H1 (cell line): Measurements from ENCODE around the gene CHMP1B. TPM values are rescaled to one million over a fixed set of nuclear protein-coding genes. Genes with fewer than 3 reads are reported as not detected.

Source experiments
- CTCF ChIA-PET: fragments of 300-600 bp; sonication (Branson Sonifier 250); formaldehyde crosslinking; loops from one replicate; lab custom pipeline; 2021; ENCODE audit not compliant: partially characterized antibody; lab: Charles Lee
- POLR2A ChIA-PET: fragments of 300-600 bp; sonication (Branson Sonifier 250); formaldehyde crosslinking; loops from one replicate; lab custom pipeline; 2021; ENCODE audit warnings: inconsistent platforms; ENCODE audit not compliant: partially characterized antibody; lab: Charles Lee
- DNase-seq, 2 experiments: peaks; one replicate each; pipeline versions ENCODE4 v3.0.0 to v3.0.0-alpha.2; 2010 to 2022; ENCODE audit warnings: low spot score in 2 of 2, low read depth in 1 of 2, mixed read lengths in 1 of 2
- FAIRE-seq: peaks from 2 replicates; lab custom pipeline; 2011; peaks lifted over from hg19 to GRCh38; lab: Jason Lieb, UNC
- H2AFZ ChIP-seq: 2 replicates; pipeline ENCODE4 v1.8.1; 2012; ENCODE audit warnings: low read length, inconsistent platforms
- H2AK5ac ChIP-seq: 2 replicates; pipeline ENCODE4 v1.6.1; 2013; ENCODE audit warnings: low read depth, low read length
- H2BK120ac ChIP-seq: replicated peaks from 2 replicates; pipeline ENCODE3; 2013; ENCODE audit warnings: low read depth, low read length, inconsistent platforms
- H2BK12ac ChIP-seq: 2 replicates; pipeline ENCODE4 v1.6.1; 2013; ENCODE audit warnings: low read depth, low read length
- H2BK15ac ChIP-seq: 2 replicates; pipeline ENCODE4 v1.6.1; 2013; ENCODE audit warnings: low read length
- H2BK20ac ChIP-seq: 2 replicates; pipeline ENCODE4 v1.6.1; 2013; ENCODE audit warnings: low read length
- H2BK5ac ChIP-seq: 2 replicates; pipeline ENCODE4 v1.6.1; 2013; ENCODE audit warnings: low read depth, low read length
- H3K14ac ChIP-seq: 2 replicates; pipeline ENCODE4 v1.6.1; 2013; ENCODE audit warnings: inconsistent platforms; ENCODE audit not compliant: insufficient read length
- H3K18ac ChIP-seq: 2 replicates; pipeline ENCODE4 v1.6.1; 2013; ENCODE audit warnings: low read length; ENCODE audit errors: extremely low read depth
- H3K23ac ChIP-seq: 2 replicates; pipeline ENCODE4 v1.6.1; 2013; ENCODE audit warnings: inconsistent platforms; ENCODE audit not compliant: insufficient read length
- H3K23me2 ChIP-seq: 2 replicates; pipeline ENCODE4 v1.6.1; 2013; ENCODE audit warnings: low read depth, low read length
- H3K27ac ChIP-seq: 2 replicates; pipeline ENCODE4 v1.6.1; 2011; ENCODE audit warnings: low read depth, low read length, inconsistent platforms
- H3K27me3 ChIP-seq, 4 experiments: replicated peaks in 1 of 4; 1 replicate in 1 of 4; 2 replicates in 3 of 4; pipeline versions ENCODE4 v1.6.1 to v1.8.1; 2011 to 2013; ENCODE audit warnings: low read length in 3 of 4, mild to moderate bottlenecking in 3 of 4, inconsistent platforms in 2 of 4, mixed read lengths in 2 of 4, moderate library complexity in 1 of 4; ENCODE audit not compliant: control insufficient read depth in 3 of 4, insufficient read depth in 3 of 4; ENCODE audit errors: extremely low read depth in 1 of 4
- H3K36me3 ChIP-seq, 4 experiments: 2 replicates each; pipeline versions ENCODE4 v1.6.1 to v1.8.1; 2011 to 2013; ENCODE audit warnings: mild to moderate bottlenecking in 4 of 4, low read length in 3 of 4, moderate library complexity in 2 of 4, control low read depth in 1 of 4, inconsistent platforms in 1 of 4; ENCODE audit not compliant: insufficient read depth in 4 of 4, control insufficient read depth in 2 of 4
- H3K4ac ChIP-seq: replicated peaks from 2 replicates; pipeline ENCODE3; 2013; ENCODE audit warnings: low read length, low read depth, mixed read lengths, inconsistent platforms; ENCODE audit not compliant: insufficient read length
- H3K4me1 ChIP-seq, 4 experiments: replicated peaks in 1 of 4; 1 replicate in 1 of 4; 2 replicates in 3 of 4; pipeline versions ENCODE4 v1.6.1 to v1.8.1; 2011 to 2013; ENCODE audit warnings: low read length in 3 of 4, inconsistent platforms in 2 of 4, mixed read lengths in 1 of 4; ENCODE audit not compliant: insufficient read depth in 4 of 4, control insufficient read depth in 3 of 4
- H3K4me2 ChIP-seq, 2 experiments: 2 replicates each; pipeline versions ENCODE4 v1.6.1 to v1.8.1; 2011 to 2013; ENCODE audit warnings: low read depth in 2 of 2, low read length in 2 of 2, control low read depth in 1 of 2, inconsistent platforms in 1 of 2, mild to moderate bottlenecking in 1 of 2; ENCODE audit not compliant: insufficient read depth in 1 of 2
- H3K4me3 ChIP-seq, 4 experiments: fragments of 200-600, 300-600 bp in 1 of 4; sonication (generic), shearing (Covaris generic), sonication (Bioruptor Twin) in 1 of 4; 2 replicates each; pipeline versions ENCODE4 v1.5.1 to v1.8.1; 2011 to 2016; ENCODE audit warnings: low read length in 4 of 4, low read depth in 3 of 4, control low read depth in 2 of 4, inconsistent platforms in 2 of 4, mild to moderate bottlenecking in 2 of 4, mixed read lengths in 1 of 4, moderate library complexity in 1 of 4; ENCODE audit not compliant: insufficient read depth in 2 of 4; ENCODE audit errors: extremely low read depth in 1 of 4
- H3K56ac ChIP-seq: replicated peaks from 2 replicates; pipeline ENCODE3; 2013; ENCODE audit warnings: low read depth, mild to moderate bottlenecking, mixed read lengths, low read length, inconsistent platforms; ENCODE audit not compliant: insufficient read length
- H3K79me1 ChIP-seq: 2 replicates; pipeline ENCODE4 v1.6.1; 2013; ENCODE audit warnings: low read depth, low read length, control low read depth
- H3K79me2 ChIP-seq, 2 experiments: 2 replicates each; pipeline versions ENCODE4 v1.6.1 to v1.8.1; 2012 to 2013; ENCODE audit warnings: low read length in 2 of 2, mild to moderate bottlenecking in 2 of 2, inconsistent platforms in 1 of 2; ENCODE audit not compliant: insufficient read depth in 2 of 2, control insufficient read depth in 1 of 2
- H3K9ac ChIP-seq, 4 experiments: replicated peaks in 1 of 4; 1 replicate in 1 of 4; 2 replicates in 3 of 4; pipeline versions ENCODE4 v1.6.1 to v1.8.1; 2011 to 2013; ENCODE audit warnings: low read depth in 3 of 4, low read length in 3 of 4, control low read depth in 2 of 4, mild to moderate bottlenecking in 2 of 4, moderate library complexity in 2 of 4, inconsistent platforms in 1 of 4; ENCODE audit errors: extremely low read depth in 1 of 4
- H3K9me3 ChIP-seq, 2 experiments: 2 replicates each; pipeline versions ENCODE4 v1.6.1 to v1.8.1; 2012 to 2013; ENCODE audit warnings: mild to moderate bottlenecking in 2 of 2, moderate library complexity in 2 of 2, control low read depth in 1 of 2, inconsistent platforms in 1 of 2, low read depth in 1 of 2, low read length in 1 of 2, mixed read lengths in 1 of 2; ENCODE audit not compliant: insufficient read depth in 2 of 2
- H4K20me1 ChIP-seq, 2 experiments: replicated peaks in 1 of 2; 2 replicates each; pipeline versions ENCODE3 to v1.8.1; 2011 to 2013; ENCODE audit warnings: inconsistent platforms in 2 of 2, low read length in 2 of 2, mild to moderate bottlenecking in 1 of 2; ENCODE audit not compliant: insufficient read depth in 2 of 2, control insufficient read depth in 1 of 2
- H4K5ac ChIP-seq: 2 replicates; pipeline ENCODE4 v1.6.1; 2013; ENCODE audit warnings: low read length, low read depth, mixed read lengths, inconsistent platforms; ENCODE audit not compliant: insufficient read length
- H4K8ac ChIP-seq: 2 replicates; pipeline ENCODE4 v1.8.0; 2013; ENCODE audit warnings: mild to moderate bottlenecking, moderate library complexity, low read length, inconsistent platforms; ENCODE audit not compliant: insufficient read depth; ENCODE audit errors: extremely low read depth
- H4K91ac ChIP-seq: replicated peaks from 2 replicates; pipeline ENCODE3; 2013; ENCODE audit warnings: low read length, mixed read lengths, inconsistent platforms; ENCODE audit not compliant: insufficient read length
- CEBPB ChIP-seq: IDR thresholded peaks from 2 replicates; pipeline ENCODE4 v1.6.1; 2012; ENCODE audit warnings: low read depth, low read length
- CHD2 ChIP-seq: IDR thresholded peaks from 2 replicates; pipeline ENCODE4 v1.6.1; 2012; ENCODE audit warnings: low read length, improper control_type of control experiment
- KDM4A ChIP-seq: IDR thresholded peaks from one replicate; pipeline ENCODE4 v1.7.1; 2012; ENCODE audit warnings: low read depth, mild to moderate bottlenecking, moderate library complexity, low read length, inconsistent platforms; ENCODE audit not compliant: severe bottlenecking
- KDM5A ChIP-seq: fragments of 200-600 bp; IDR thresholded peaks from 2 replicates; pipeline ENCODE4 v1.7.1; 2012; ENCODE audit warnings: mild to moderate bottlenecking, low read length, inconsistent platforms, mixed read lengths
- NRF1 ChIP-seq: IDR thresholded peaks from 2 replicates; pipeline ENCODE4 v1.6.1; 2011; ENCODE audit warnings: mild to moderate bottlenecking, low read depth, low read length, improper control_type of control experiment
- RBBP5 ChIP-seq: IDR thresholded peaks from 2 replicates; pipeline ENCODE4 v1.7.1; 2012; ENCODE audit warnings: low read depth, mild to moderate bottlenecking, inconsistent platforms, low read length, moderate library complexity, borderline replicate concordance
- TEAD4 ChIP-seq: IDR thresholded peaks from 2 replicates; pipeline ENCODE4 v1.6.1; 2012; ENCODE audit warnings: low read depth, low read length, inconsistent platforms, mixed read lengths
- WGBS, 2 experiments: shearing (Covaris generic) in 1 of 2; methylation state at CpG; one replicate each; pipeline versions ENCODE4 v1.1.6 to v1.1.7; 2013 to 2015; ENCODE audit warnings: low lambda C conversion rate in 2 of 2, mixed read lengths in 2 of 2, inconsistent platforms in 1 of 2, low coverage in 1 of 2, missing lambda C conversion rate in 1 of 2; ENCODE audit not compliant: insufficient replicate concordance in 2 of 2, insufficient coverage in 1 of 2, insufficient read length in 1 of 2; ENCODE audit errors: extremely low coverage in 1 of 2, missing lambda C conversion rate in 1 of 2; 5-methylcytosine and 5-hydroxymethylcytosine counted together
- polyA plus RNA-seq, 7 experiments: library from polyadenylated mRNA; depleted of rRNA in 3 of 7; stranded (reverse) in 5 of 7; unstranded in 2 of 7; fragments of >200 nt in 5 of 7; fragments of 200-250 nt in 2 of 7; gene quantifications; 1 replicate in 5 of 7; 2 replicates in 1 of 7; 4 replicates in 1 of 7; pipeline versions ENCODE4 v1.2.1 to v1.2.3, GENCODE V29; 2011 to 2013; ENCODE audit warnings: missing spikeins in 2 of 7, mixed read lengths in 2 of 7
- total RNA-seq: library from RNA; stranded (reverse); fragmentation: NEBNext Ultra II Directional; extraction: Animal tissue kit (Norgen Biotek cat#: 25700); gene quantifications from 2 replicates; pipeline ENCODE4 v1.2.1, GENCODE V29; 2021

The CHMP1B gene
- total and polyA plus RNA-seq, 2 of the 8 experiments (the other 6 are each of a cell fraction or from before 2014, with no cell fraction given), result 30.5 to 43.2 TPM

DNA sequence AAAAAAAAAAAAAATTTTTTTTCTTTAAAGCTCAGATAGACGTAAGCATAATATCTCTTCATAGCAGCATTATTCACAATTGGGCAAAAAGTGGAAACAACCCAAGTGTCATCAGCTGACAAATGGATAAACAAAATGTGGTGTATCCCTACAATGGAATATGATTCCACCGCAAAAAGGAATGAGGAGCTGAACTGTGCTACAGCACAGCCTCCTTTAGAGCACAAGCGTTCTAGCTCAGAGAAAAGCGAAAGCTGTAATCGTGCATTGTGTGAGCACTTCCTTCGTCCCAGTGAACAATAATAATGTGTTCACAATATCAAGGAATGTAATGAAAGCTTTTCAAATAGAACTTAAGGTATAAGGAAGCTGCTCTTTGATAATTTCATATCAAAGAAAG lies 11.7 kb upstream of the CHMP1B start:
- WGBS, 2 experiments, result 90% methylated on average over 6 of the region's 6 CpGs; no CpG with 5 or more reads in 1 of the 2 experiments
- Histone ChIP-seq H3K23me2 (no peaks in the 10 kb centered on the region), H3K36me3 (no peaks in the 10 kb centered on the region), H3K4me3 (no peak overlapping the region), H2BK15ac (no peak overlapping the region), H4K91ac (no peak overlapping the region), H3K4ac (no peak overlapping the region), H3K79me2 (no peaks in the 10 kb centered on the region), H3K23ac (no peak overlapping the region), H3K4me1 (no peaks in the 10 kb centered on the region), H4K20me1 (no peaks in the 10 kb centered on the region), H4K5ac (no peak overlapping the region), H2AFZ (no peak overlapping the region), H2BK120ac (no peak overlapping the region), H2BK20ac (no peak overlapping the region), H3K56ac (no peak overlapping the region), H2BK12ac (no peak overlapping the region), H3K18ac (no peak overlapping the region), H4K8ac (no peak overlapping the region), H3K9ac (no peak overlapping the region), H3K27me3 (no peaks in the 10 kb centered on the region), H3K79me1 (no peaks in the 10 kb centered on the region; the same call in 1 of the 2 replicates), H3K4me2 (no peak overlapping the region), H2AK5ac (no peak overlapping the region; the same call in 1 of the 2 replicates), H3K9me3 (no peaks in the 10 kb centered on the region), H3K14ac (no peak overlapping the region), H3K27ac (no peak overlapping the region), H2BK5ac (no peak overlapping the region)
- POLR2A ChIA-PET, result interaction anchor here (1.5 kb wide), 1 partner anchor 10 kb away, joined by 6 read pairs; no protein-coding TSS in a partner anchor
- no peak for FAIRE-seq
- no peak for DNase-seq
- TF ChIP-seq CHD2 (no peak), NRF1 (no peak), KDM5A (no peak), RBBP5 (no peak), KDM4A (no peak), TEAD4 (no peak), CEBPB (no peak)
- CTCF ChIA-PET, result interaction anchor here (0.7 to 1.6 kb wide), 3 partner anchors 12 to 109 kb away, joined by 5 to 6 read pairs (median 6); no protein-coding TSS in a partner anchor
